NCI-H2029 (cell line): Measurements from ENCODE around the gene SAMD10.
"Not testable (repeated sequence)": the region's sequence is repeated elsewhere in the genome, so short reads cannot be mapped to it uniquely, and the experiment has no call there.

Experiments used
- DNase-seq: peaks from one replicate; lab custom pipeline; 2025; lab: John Stamatoyannopoulos, UW

SAMD10 gene

GRCh38 chr20:64001607-64002011, 22.2 kb upstream of the SAMD10 start:
- peak; percentile 87 for DNase-seq

GRCh38 chr20:64000906-64001305, 21.5 kb upstream of the SAMD10 start:
- DNase-seq: no peak

- DNase-seq: no peak
These were observed 3.5 kb upstream of the SAMD10 start for GRCh38 chr20:63982937-63983336.

- DNase-seq: peak; percentile 98
These were observed 1.6 kb upstream of the SAMD10 start, which contains the start of gene PRPF6 for GRCh38 chr20:63980806-63981728. PRPF6 (plus strand) TSS chr20:63981132; CDS start chr20:63981246, 114 bp downstream.

- DNase-seq: no peak
These were observed 919 bp upstream of the SAMD10 start for GRCh38 chr20:63980317-63980805.

GRCh38 chr20:63979229-63979556, 249 bp downstream of the SAMD10 start:
- no peak for DNase-seq

GRCh38 chr20:63978319-63979228, 868 bp downstream of the SAMD10 start:
- peak; percentile 72 for DNase-seq

- DNase-seq: no peak
These were observed 1.6 kb downstream of the SAMD10 start for GRCh38 chr20:63977739-63978276.

GRCh38 chr20:63976980-63977738, 2.3 kb downstream of the SAMD10 start:
- DNase-seq: no peak

GRCh38 chr20:63976511-63976910, 2.9 kb downstream of the SAMD10 start:
- DNase-seq: not testable (repeated sequence)

GRCh38 chr20:63974402-63975200, 4.8 kb downstream of the SAMD10 start:
- DNase-seq: peak; percentile 89

GRCh38 chr20:63973636-63974401, 5.6 kb downstream of the SAMD10 start:
- DNase-seq: peak; percentile 64

GRCh38 chr20:63973160-63973479, 6.3 kb downstream of the SAMD10 start:
- no peak for DNase-seq

GRCh38 chr20:63972312-63973159, 6.9 kb downstream of the SAMD10 start:
- DNase-seq: no peak

- not testable (repeated sequence) for DNase-seq
These were observed 7.5 kb downstream of the SAMD10 start for GRCh38 chr20:63971960-63972311.

- no peak for DNase-seq
These were observed 8.6 kb downstream of the SAMD10 start for GRCh38 chr20:63970714-63971431.

- DNase-seq: peak; percentile 39
These were observed 9.4 kb downstream of the SAMD10 start, which contains the start of gene ZNF512B for GRCh38 chr20:63969838-63970713. ZNF512B (minus strand) TSS chr20:63969930; CDS start chr20:63967950, 1,980 bp downstream.
